Activated CD8-positive, alpha-beta memory T cell treated with anti-CD3 and anti-CD28 coated beads for 4 hours (primary cell): ENCODE measurements around the gene DPYSL3.

ENCODE experiments used
- DNase-seq, 2 donors: peaks; one replicate each; pipeline ENCODE4 v3.0.0-alpha.2; 2020; ENCODE audit warnings: low read depth in 2 of 2

Gene DPYSL3

DNA sequence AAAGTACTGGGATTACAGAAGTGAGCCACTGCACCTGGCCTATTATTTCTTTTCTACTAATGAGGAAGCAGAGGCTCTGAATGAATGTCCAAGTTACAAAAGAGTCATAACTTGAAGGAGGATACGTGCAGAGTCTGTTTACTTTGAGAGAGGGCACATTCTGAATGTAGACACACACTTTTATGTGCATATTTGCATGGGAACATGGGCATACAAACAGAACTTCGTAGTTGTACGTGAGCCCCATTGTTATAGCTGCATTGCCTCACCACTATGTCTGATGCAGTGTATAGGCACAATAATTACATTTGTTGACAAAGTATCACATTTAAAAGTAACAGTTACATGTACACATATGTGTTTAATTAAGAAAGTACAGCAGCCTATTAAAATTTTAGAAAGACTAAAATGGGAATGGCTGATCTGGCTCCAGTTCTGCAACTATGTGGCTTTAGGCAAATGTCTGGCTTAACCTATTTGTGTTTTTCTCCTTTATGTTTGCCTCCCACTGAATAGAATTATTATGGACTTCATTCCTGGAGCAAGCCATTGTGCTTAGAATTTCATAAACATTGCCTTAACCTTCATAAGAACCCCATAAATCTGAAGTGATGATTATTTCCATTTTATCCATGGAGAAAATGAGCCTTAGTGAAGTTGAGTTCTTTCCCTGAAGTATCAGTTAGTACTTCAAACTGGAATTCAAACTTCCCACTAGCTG is 3.0 kb upstream of the DPYSL3 start:
- DNase-seq: no peak

DNA sequence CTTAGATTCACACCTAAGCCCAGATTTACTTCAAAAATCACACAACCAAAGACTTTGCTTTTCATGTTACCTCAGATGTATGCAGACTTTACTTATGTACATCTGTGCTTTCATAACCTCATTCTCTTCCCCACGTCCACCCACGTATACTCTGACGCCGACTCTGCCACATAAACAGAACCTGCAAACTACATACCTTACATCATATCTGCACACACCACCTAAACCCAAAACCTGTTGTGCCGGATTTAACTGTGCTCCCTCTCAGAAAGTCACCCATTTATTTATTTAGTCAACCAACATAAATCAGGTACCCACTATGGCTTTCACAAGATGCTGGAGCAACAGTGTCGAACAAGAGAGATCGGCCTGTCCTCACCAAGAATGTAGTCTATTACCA is 1.0 kb upstream of the DPYSL3 start:
- no peak for DNase-seq

DNA sequence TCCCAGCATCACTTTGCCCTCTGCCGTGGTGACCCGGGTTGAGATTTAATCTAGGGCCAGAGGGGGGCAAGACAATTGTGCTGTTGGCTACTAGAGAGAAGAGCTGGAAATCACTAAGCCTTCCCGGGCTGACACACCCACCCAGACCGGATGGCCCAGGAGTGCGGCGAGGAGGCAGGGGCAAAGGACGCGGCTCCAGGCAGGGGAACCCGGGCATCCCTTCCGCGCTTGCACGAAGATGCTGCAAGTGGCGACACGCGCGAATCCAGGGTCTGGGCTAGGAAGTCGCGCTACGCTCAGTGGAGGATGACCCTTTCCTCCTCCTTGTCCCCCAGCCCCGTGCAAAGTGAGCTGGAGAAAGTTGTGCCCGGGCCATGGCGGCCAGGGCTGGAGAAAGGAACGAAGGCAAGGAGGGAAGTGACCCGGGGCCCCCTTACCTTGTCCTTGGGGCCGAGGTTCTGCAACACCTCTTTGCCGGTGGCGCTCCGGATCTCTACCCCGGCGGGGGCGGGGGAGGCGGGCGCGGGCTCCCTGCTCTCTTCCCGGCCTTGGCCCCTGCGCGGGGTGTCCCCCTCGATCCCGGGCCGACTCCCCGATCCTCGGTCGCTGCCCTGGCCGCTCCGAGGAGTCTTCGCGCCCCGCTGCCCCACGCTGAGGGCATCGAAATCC is 693 bp downstream of the DPYSL3 start:
- DNase-seq: no peak

DNA sequence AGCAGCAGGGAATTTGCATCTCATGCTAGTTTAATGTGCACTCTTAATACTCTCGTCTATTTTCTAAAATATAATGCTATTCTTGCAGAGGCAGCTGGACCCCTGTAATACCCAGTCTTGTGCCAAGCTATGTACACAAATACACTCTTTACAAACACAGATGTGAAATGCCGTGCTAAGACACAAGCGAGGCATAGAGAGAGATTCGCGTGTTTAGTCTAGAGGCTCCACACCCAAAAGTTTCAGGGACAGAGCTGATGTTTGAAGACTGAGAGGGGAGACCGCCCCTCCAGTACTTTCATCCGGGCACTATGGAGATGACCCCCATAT is 1.2 kb downstream of the DPYSL3 start:
- DNase-seq: no peak

DNA sequence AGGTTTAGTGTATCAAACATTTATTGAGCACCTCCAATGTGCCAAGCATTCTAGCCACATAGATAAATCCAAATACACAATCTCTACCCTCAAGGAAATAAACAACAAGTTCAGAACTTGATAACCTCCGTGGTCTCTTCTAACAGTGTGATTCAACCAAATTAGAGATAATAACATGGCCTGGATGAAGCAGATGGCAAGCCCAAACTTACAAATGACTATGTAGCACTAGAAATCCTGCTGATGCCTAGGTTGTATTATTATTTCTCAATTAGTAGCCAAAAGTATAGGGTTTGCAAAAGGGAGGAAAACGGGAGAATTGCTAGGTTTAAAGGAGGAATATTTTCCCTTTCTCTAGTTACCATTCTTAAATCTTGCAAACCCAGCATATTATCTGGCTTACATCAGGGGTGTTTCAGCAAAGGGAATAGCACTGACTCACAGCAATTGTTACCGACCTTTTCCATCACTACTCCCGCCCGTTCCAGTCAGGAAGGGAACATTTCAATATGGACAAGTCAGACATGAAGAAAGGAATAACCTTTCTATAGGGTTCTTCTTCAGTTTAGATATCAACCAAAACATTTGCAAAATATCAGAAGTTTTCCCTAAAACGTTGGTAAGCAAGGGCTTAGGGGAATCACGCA is 2.3 kb downstream of the DPYSL3 start:
- DNase-seq: no peak

DNA sequence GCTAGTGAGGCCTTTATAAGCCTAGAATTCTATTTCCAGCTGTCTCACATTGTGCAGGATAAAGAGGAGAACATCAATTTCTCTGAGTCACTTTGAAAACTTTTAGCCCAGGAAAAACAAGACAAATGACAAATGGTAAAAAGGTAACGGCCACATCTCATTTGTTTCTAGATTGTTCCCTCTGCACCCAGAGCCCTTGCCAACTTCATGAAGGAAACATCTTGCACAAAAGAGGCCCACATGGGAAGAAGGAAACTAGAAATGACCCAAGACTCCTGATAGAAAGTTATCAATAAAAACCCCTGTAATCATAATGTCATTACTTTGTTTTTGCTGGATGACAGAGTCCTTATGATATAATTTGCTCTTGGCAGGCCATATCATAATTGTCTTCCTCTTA is 5.3 kb downstream of the DPYSL3 start:
- no peak for DNase-seq

DNA sequence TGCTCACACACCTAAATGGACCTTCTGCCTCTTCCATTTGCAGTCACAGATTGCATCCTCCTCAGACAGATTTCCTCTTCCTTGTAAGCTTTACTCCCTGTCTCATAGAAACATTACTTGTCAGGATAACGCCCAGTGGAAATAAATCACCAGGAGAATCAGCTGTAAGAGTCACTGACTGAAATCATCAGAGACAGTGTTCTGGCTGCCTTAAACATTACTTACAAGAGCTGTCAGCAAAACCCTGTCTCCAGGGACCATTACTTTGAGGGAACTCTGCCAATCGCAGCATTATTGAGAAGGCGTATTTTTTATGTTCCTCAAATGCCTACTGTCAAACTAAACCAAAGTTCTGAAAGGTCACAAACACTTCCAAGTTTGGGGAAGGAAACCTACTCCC is 5.9 kb downstream of the DPYSL3 start:
- no peak for DNase-seq

DNA sequence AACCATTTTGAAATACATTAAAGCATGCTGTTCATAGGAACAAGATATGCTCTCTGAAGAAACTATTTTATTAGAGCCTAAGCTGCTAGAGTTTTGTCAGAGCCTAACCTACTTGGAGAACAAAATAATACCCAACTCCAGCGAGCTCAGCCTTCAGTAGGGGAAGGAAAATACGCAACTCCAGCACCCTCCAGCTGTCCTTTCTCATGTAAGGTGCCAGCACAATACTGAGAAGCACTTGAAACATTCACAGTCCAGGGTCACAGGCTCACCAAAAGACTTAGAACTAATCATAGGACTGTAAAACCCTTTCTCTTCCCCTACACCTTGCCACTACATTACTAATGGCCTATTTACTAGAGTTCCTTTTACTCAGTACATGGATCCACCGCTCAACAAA is 18.9 kb downstream of the DPYSL3 start:
- no peak for DNase-seq

DNA sequence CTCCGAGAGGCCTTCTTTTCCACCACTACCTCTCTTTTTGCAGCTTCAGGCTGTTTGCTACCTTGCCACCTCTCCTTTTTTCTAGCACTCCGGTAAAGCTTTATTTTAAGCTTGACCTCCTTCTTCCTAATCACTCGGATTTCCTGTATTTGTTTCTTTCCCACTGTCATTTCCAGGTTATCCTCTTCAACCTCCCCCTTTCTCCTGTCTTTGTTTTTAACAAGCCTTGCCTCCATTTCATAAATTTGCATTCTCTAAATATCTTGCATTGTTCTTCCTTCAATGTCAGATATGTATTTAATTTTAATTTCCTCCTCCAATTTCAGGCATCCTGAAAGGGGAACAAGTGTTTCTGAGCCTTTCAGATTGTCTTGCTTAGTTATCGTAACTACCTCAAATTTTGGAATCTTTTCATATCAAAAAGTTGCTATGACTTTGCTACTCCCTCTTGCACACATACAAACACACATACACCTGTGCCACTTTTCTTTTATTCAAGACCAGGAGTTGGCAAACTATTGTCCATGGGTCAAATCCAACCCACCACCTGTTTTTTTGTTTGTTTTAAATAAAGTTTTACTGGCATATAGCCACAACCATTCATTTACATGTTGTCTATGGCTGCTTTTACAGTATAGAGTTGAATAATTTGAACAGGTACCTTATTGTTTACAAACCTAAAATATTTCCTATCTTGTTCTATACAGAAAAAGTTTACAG is 22.7 kb downstream of the DPYSL3 start:
- DNase-seq: no peak

DNA sequence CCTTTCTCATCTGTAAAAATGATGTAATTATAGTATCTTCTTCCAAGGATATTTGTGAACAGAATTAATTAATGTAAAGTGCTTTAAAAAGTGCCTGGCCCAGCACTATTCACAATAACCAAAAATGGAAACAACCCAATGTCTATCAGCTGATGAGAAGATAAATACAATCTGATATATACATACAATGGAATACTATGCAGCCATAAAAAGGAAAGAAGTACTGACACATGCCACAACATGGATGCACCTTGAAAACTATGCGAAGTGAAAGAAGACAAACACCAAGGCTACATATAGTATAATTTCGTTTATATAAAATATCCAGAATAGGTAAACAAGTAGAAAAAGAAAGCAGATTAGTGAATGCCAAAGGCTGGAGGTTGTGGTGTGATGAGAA is 24.1 kb downstream of the DPYSL3 start:
- DNase-seq: no peak

DNA sequence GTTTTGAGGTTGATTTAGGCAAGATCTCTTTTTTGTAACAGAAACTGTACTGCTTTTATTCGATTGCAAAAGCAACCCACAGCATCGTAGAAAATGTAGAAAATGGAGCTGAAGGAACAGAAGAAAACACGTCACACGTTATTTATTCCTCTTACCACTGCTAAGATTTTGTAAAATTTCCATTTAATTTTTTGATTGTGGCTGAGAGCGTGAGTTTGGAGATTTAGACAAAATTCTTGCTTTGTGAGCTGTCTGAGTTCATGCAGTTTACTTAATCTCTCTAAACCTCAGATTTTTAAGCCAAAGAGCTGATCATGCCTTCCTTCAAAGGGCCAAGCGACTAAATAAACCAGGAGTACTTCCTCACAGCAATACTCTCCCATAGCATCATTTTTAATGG is 24.8 kb downstream of the DPYSL3 start:
- DNase-seq: no peak

DNA sequence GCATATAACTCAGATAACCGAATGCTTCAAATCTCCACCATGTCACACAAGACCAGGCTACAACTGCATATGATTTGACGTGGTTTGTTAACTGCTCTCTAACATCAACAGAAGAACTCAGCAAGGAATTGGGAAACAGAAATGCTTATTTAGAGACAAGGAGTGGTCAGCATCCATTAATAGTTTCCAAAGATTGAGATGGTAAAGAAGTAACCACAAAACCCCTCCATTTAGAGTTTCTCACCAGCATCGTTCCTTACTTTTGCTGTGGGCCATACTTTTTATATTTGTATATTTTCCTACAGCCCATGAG is 25.2 kb downstream of the DPYSL3 start:
- no peak for DNase-seq

DNA sequence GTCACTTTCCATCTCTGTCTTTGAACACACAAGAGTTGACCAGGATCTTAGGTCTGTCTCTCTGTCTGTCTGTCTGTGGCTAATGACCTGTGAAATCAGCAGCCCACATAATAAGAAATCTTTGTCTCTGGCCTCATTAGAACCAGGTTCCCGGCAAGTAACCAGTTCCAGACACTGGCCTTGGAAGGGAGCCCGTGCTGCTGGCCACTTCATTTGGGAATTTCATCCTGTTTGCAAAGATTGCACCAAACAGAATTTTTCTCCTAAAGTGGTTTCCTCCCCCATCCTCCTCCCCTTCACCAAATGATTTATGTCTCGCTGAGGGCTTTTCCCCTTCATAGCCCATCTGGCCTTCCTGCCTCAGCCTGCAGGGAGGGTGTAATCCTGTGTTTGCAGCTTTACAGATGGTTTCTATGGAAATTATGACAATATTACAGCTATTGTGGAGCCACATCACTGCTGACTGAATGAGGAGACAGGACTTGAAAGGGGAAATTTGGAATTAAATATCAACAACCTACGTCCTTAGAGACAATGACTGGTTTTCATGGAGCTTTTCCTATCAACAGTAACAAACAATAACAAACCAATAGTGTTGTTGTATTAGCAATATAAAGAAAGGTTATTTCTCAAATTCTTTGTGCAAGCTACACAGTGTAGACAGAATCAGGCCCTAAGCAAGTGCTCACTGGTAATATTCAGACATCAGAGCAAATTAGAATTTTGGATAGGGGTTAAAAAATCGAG is 25.7 kb downstream of the DPYSL3 start:
- DNase-seq: no peak

DNA sequence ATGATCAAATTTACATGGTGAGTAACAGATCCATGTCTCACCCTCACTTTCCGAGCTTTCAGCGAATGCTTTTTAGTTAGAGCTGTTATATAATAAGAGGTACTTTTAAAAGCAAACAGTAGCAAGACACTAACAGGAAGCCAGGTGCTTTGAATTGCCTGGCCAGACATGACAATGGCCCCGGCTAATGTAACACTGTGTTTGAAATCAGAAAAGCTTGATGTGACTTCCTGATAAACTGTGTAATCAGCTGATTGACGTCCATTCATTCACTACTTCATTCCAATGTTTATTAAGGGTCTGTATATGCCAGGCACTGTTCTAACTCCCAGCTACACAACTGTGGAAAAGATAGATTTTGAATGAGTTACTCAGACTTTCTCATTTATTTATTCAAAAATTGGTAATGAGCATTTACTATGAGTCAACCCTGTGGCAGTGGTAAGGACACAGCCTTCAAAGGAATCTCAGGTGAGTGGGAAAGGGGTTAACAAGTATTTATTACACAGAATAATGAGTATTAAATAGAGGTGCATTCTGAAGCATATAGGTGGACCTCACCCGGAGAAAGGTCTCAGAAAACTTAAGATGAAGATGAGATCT is 26.6 kb downstream of the DPYSL3 start:
- DNase-seq: no peak

DNA sequence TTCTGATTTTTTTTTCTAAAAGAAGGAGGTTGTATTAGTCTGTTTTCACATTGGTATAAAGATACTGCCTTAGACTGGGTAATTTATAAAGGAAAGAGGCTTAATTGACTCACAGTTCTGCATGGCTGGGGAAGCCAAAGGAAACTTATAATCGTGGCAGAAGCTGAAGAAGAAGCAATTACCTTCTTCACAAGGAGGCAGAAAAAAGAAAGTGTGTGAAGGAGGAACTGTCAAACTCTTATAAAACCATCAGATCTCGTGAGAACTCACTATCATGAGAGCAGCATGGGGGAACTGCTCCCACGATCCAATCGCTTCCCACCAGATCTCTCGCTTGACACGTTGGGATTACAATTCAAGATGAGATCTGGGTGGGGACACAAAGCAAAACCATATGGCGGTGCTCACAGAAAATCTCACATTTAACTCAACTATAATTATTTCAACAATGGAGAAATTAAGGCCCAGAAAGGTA is 27.1 kb downstream of the DPYSL3 start:
- no peak for DNase-seq

DNA sequence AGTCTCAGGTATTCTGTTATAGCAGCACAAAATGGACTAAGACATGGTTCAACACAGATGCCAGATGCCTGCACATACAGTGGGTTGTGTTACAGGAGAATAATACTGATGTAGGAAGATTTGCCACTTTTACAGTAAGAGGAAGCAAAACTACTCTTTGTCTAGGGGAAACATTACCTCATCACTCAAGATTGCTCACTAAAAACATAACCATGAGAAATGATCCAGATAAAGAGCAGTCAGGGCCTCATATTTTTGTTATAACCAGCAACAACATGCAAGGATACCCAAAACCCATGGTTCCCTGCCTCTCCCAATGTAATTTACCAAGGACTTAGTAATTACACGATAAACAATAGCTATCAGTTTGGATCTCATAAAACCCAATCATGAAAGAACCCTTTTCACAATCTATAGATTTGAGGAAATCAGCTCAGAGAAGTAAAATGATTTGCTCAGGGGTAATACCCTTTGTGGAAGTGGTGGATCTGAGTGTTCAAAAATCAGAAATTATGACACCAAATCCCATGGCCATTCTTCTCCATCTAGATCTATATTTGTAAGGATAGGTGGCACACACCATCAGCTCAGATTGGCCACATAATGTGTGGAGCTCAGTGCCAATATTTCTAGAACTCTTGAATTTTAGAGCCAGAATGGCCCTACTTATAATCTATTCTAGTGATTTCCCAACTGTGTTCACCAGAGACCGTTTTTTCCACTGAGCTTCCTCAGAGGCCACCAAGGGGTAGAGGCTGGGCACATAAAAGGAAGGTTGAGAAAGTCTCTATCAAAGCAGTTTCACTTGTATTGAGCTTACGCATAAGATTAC is 27.8 kb downstream of the DPYSL3 start:
- DNase-seq: no peak

DNA sequence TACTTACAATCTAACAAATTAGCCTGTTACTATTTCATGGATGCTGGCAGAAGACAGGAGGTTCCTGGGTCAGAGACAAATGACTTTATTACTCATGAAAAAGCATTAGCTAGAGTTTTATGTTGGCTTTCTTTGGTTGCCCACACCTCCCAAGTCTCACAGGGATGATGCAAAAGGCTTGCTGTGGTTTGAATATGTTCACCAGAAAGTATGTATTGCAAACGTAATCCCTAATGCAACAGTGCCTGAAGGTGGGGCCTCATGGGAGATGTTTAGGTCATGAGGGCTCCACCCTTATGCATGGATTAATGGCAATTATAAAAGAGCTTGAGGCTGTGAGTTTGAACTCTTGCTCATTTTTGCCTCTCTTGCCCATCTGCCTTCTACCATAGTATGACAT is 28.5 kb downstream of the DPYSL3 start:
- no peak for DNase-seq

DNA sequence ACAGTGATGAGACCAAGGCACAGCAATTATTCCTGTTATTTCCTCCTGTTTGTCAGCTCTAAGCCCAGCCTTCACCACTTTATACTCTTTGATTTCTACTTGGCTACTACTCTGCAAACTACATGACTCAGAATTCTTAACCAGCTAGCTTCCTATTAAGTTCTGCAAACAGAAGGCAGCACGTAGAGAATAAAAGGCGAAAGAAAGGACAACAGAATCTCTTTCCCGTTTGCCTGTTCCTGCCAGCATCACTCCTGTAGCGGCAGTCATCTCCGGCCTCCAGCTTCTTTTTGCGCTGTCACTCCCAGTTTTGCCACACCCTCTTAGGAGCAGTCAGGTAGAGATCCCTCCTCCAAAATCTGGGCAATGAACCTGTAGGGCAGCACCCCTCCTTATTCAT is 29.9 kb downstream of the DPYSL3 start:
- no peak for DNase-seq

DNA sequence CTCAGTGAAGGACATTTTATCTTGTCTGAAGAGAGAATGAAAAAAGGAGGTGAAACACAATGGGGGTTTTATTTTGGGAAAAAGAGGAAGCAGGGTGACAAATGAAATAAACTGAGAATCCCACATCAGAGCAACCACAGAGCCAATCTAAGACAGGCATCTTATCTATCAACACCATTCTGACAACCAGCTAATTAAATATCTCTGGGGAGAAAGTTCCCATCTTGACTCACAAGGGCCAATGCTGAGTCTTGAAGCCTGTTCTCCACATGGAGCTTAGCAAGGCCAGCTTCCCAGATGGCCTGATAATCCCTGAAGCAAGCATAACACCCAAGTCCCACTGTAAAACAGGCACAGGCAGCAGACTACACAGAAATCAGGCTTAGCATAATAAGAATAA is 30.4 kb downstream of the DPYSL3 start:
- DNase-seq: no peak

DNA sequence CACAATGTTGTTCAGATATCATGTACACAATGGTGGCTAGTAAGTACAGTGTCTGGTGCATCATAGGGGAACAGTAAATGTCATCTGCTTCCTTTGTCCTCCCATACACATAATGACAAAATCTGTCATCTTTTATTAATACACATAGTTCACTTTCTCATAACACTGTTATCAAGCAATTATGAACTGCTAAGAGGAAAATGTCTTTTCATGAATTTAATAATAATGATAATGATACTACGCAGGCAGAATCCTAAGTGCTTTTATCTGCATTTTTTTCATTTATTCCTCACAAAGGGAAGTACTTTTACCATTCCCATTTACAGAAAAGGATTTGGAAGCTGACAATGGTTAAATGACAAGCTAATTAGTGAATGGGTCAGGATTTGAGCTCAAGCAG is 35.7 kb downstream of the DPYSL3 start:
- DNase-seq: no peak
